GM12878 (cell line): Measurements from ENCODE around the gene MX1. TPM values are rescaled to one million over a fixed set of nuclear protein-coding genes. Genes with fewer than 3 reads are reported as not detected.

Source experiments
- ATAC-seq: fragments of 200-7000 bp; cut with Tn5 transposase; 3 replicates; pipeline ENCODE4 v1.9.1; 2020; ENCODE audit warnings: mild to moderate bottlenecking, moderate library complexity
- BruUV-seq: library from RNA; stranded (reverse); fragments of 400-500 nt; replicated peaks from 2 replicates; lab custom pipeline; 2021; lab: Mats Ljungman, UMichigan
- CTCF ChIA-PET: fragments of 300-600 bp; sonication (Branson Sonifier 250); formaldehyde crosslinking; extraction: SDS; loops from one replicate; lab custom pipeline; 2021; ENCODE audit warnings: inconsistent platforms; lab: Yijun Ruan, JAX
- POLR2A ChIA-PET: fragments of 350-600 bp; formaldehyde crosslinking; extraction: SDS; loops from one replicate; lab custom pipeline; 2021; ENCODE audit warnings: inconsistent platforms; lab: Charles Lee
- RAD21 ChIA-PET: fragments of 300-600 bp; sonication (Branson Sonifier 250); formaldehyde crosslinking; loops from one replicate; lab custom pipeline; 2023; ENCODE audit warnings: antibody characterized with exemption; ENCODE audit not compliant: unreplicated experiment; lab: Charles Lee
- SMC1A ChIA-PET: fragments of 300-600 bp; sonication (Branson Sonifier 250); formaldehyde crosslinking; loops from one replicate; lab custom pipeline; 2023; ENCODE audit not compliant: unreplicated experiment, uncharacterized antibody; lab: Charles Lee
- DNase-seq: peaks from one replicate; pipeline ENCODE4 v3.0.0-alpha.2; 2011; ENCODE audit warnings: low read depth, low spot score
- FAIRE-seq: peaks from 3 replicates; lab custom pipeline; 2011; peaks lifted over from hg19 to GRCh38; lab: Jason Lieb, UNC
- H2AFZ ChIP-seq: 2 replicates; pipeline ENCODE4 v1.6.0; 2011; ENCODE audit warnings: low read depth, low read length, control low read depth; ENCODE audit not compliant: control insufficient read depth
- H3K27ac ChIP-seq: 2 replicates; pipeline ENCODE4 v1.5.1; 2011; ENCODE audit warnings: control low read depth; ENCODE audit not compliant: control insufficient read depth, insufficient read depth
- H3K27me3 ChIP-seq, 2 experiments: replicated peaks in 1 of 2; 2 replicates each; pipeline versions ENCODE4 v1.6.0 to v1.6.1; 2011; ENCODE audit warnings: low read length in 1 of 2; ENCODE audit not compliant: control insufficient read depth in 2 of 2, insufficient read depth in 2 of 2
- H3K36me3 ChIP-seq, 2 experiments: 2 replicates each; pipeline ENCODE4 v1.5.1; 2011; ENCODE audit warnings: low read length in 1 of 2; ENCODE audit not compliant: control insufficient read depth in 2 of 2, insufficient read depth in 2 of 2
- H3K4me1 ChIP-seq: 2 replicates; pipeline ENCODE4 v1.6.1; 2011; ENCODE audit warnings: mild to moderate bottlenecking, low read length, moderate library complexity, mixed read lengths; ENCODE audit not compliant: control insufficient read depth, insufficient read depth
- H3K4me2 ChIP-seq: 2 replicates; pipeline ENCODE4 v1.6.0; 2011; ENCODE audit warnings: control low read depth; ENCODE audit not compliant: control insufficient read depth, insufficient read depth
- H3K4me3 ChIP-seq: fragments of 200-600 bp; sonication (generic); 2 replicates; pipeline ENCODE4 v1.5.1; 2016
- H3K79me2 ChIP-seq: 2 replicates; pipeline ENCODE4 v1.6.0; 2011; ENCODE audit warnings: low read length; ENCODE audit not compliant: control insufficient read depth, insufficient read depth
- H3K9ac ChIP-seq: 2 replicates; pipeline ENCODE4 v1.8.0; 2011; ENCODE audit warnings: low read length, control low read depth, mixed read lengths; ENCODE audit not compliant: control insufficient read depth, insufficient read depth
- H3K9me3 ChIP-seq: replicated peaks from 3 replicates; pipeline ENCODE4 v1.5.1; 2011; ENCODE audit warnings: mild to moderate bottlenecking, low read length; ENCODE audit not compliant: control insufficient read depth, insufficient read depth
- H4K20me1 ChIP-seq: 2 replicates; pipeline ENCODE4 v1.6.0; 2011; ENCODE audit not compliant: control insufficient read depth, insufficient read depth
- ETV6 ChIP-seq, 2 experiments: fragments of 450-650 bp in 1 of 2; IDR thresholded peaks in 1 of 2; conservative IDR thresholded peaks in 1 of 2; 2 replicates each; pipeline ENCODE4 v1.6.1; 2014; ENCODE audit warnings: antibody characterized with exemption in 1 of 2, borderline replicate concordance in 1 of 2, low read depth in 1 of 2, mild to moderate bottlenecking in 1 of 2, moderate library complexity in 1 of 2
- NRF1 ChIP-seq: conservative IDR thresholded peaks from 2 replicates; pipeline ENCODE4 v1.6.1; 2011; ENCODE audit warnings: mild to moderate bottlenecking, low read depth, low read length, improper control_type of control experiment
- PBX3 ChIP-seq: IDR thresholded peaks from 2 replicates; pipeline ENCODE4 v1.6.1; 2011; ENCODE audit warnings: mild to moderate bottlenecking, low read depth, low read length, moderate library complexity; ENCODE audit not compliant: insufficient replicate concordance
- RB1 ChIP-seq: fragments of 450-650 bp; formaldehyde crosslinking; IDR thresholded peaks from 2 replicates; pipeline ENCODE4 v1.6.1; 2017; ENCODE audit warnings: mild to moderate bottlenecking, borderline replicate concordance
- RCOR1 ChIP-seq: conservative IDR thresholded peaks from 2 replicates; pipeline ENCODE4 v1.6.1; 2012; ENCODE audit warnings: low read depth, low read length, improper control_type of control experiment
- ZBTB4 ChIP-seq: fragments of 450-650 bp; formaldehyde crosslinking; IDR thresholded peaks from 2 replicates; pipeline ENCODE4 v1.4.0; 2022; ENCODE audit warnings: mild to moderate bottlenecking, moderate library complexity
- ZNF274 ChIP-seq: IDR thresholded peaks from one replicate; pipeline ENCODE4 v1.8.0; 2011; ENCODE audit not compliant: insufficient read length, insufficient read depth
- WGBS: methylation state at CpG from one replicate; pipeline ENCODE4 v1.1.6; 2016; ENCODE audit warnings: low lambda C conversion rate; ENCODE audit not compliant: insufficient replicate concordance, insufficient coverage; ENCODE audit errors: missing lambda C conversion rate; 5-methylcytosine and 5-hydroxymethylcytosine counted together
- in situ Hi-C: fragments of 300-500 bp; cut with MboI; formaldehyde crosslinking; loops from 9 replicates; pipeline ENCODE4 v1.14.3; 2018; ENCODE audit warnings: mixed read lengths
- intact Hi-C: fragments of 100-400 bp; cut with micrococcal nuclease; formaldehyde crosslinking; loops from one replicate; pipeline ENCODE4 v1.14.2; 2022; ENCODE audit not compliant: unreplicated experiment
- polyA plus RNA-seq, 11 experiments: library from polyadenylated mRNA; depleted of rRNA in 4 of 11; unstranded in 6 of 11; stranded (reverse) in 5 of 11; fragments of >200 nt; fragmentation: Nextera tagmentation in 4 of 11; fragmentation: Illumina TruSeq in 1 of 11; extraction: Ambion mirVana in 4 of 11; extraction: Trizol in 1 of 11; gene quantifications; 1 replicate in 1 of 11; 2 replicates in 10 of 11; pipeline versions ENCODE4 v1.2.1 to v1.2.3, GENCODE V29; 2011 to 2016; ENCODE audit warnings: inconsistent platforms in 2 of 11, missing spikeins in 2 of 11, low read depth in 1 of 11
- total RNA-seq, 4 experiments: library from RNA; depleted of rRNA in 3 of 4; stranded (reverse); fragments of >200 nt in 3 of 4; fragmentation: Illumina TruSeq in 1 of 4; extraction: Trizol in 1 of 4; gene quantifications; 2 replicates each; pipeline versions ENCODE4 v1.2.1 to v1.2.3, GENCODE V29; 2013 to 2021

Gene MX1
- total and polyA plus RNA-seq, 10 of the 15 experiments (the other 5 are each of a cell fraction or from before 2014, with no cell fraction given), result 75.9 to 385 (median 302) TPM

- ChIA-PET POLR2A (no interaction called here), CTCF (interaction anchor here (0.9 kb wide), 1 partner anchor 97 kb away, joined by 3 read pairs; no protein-coding TSS in a partner anchor), SMC1A (no interaction called here), RAD21 (no interaction called here)
- Histone ChIP-seq H2AFZ (no peak overlapping the region), H3K27me3 (no peaks in the 10 kb centered on the region), H3K4me3 (no peak overlapping the region), H3K9me3 (no peaks in the 10 kb centered on the region), H4K20me1 (no peaks in the 10 kb centered on the region; the same call in 1 of the 2 replicates), H3K36me3 (peaks cover 11 to 21% of the 10 kb centered on the region in 2 experiments; a peak in 3 of 4 replicates), H3K79me2 (peaks cover under 1% of the 10 kb centered on the region; the same call in 1 of the 2 replicates), H3K4me2 (no peak overlapping the region), H3K27ac (no peak overlapping the region), H3K9ac (no peak overlapping the region), H3K4me1 (no peaks in the 10 kb centered on the region; the same call in 1 of the 2 replicates)
- BruUV-seq, result no TSS peak
- FAIRE-seq (no peak), ATAC-seq (no peak), DNase-seq (no peak)
- in situ Hi-C loops (no loop called here), intact Hi-C loops (no loop called here)
- WGBS, result 93% methylated on average over 11 of the region's 12 CpGs
- TF ChIP-seq RCOR1, result no peak
- no peak for TF ChIP-seq ZBTB4
- no peak for TF ChIP-seq NRF1
- TF ChIP-seq PBX3, result no peak
- no peak for TF ChIP-seq ZNF274
- no peak for TF ChIP-seq ETV6 (conservative IDR thresholded peaks at IDR 0.05 in 1 of 2, IDR thresholded peaks at IDR 0.05 in 1 of 2; ENCODE audit: borderline replicate concordance in 1 of 2, low read depth in 1 of 2)
- no peak for TF ChIP-seq RB1
These were observed 46.1 kb upstream of the MX1 start for GRCh38 chr21:41379901-41380300.
